EH (cell line): Measurements from ENCODE around the gene MAGEB6B.
"Not testable (repeated sequence)": the region's sequence is repeated elsewhere in the genome, so short reads cannot be mapped to it uniquely, and the experiment has no call there.

Experiments
- DNase-seq: peaks from one replicate; pipeline ENCODE4 v3.0.0-alpha.2; 2015; ENCODE audit warnings: low read depth

MAGEB6B gene, protein sequence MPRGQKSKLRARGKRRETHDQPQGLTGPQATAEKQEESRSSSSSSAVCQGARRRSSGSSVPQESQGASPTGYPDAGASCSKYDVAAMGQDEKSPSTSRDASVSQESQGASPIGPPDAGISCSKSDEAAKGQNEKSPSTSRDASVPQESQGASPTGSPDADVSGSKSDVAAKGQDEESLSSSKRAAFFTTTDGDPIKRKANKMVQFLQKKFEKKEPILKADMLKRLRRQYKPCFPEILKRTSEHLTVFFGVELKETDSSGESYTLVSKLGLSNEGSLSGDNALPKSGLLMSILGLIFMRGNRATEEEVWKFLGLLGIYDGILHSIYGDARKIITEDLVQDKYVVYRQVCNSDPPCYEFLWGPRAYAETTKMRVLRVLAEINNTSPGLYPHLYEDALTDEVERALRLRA

GRCh38 chrX:26160301-26160700 is at the start of gene MAGEB6B:
Gene MAGEB6B, plus strand, starts transcription at chrX:26160601. Its CDS starts 0 bp downstream, at chrX:26160601.
- no peak for DNase-seq

DNA sequence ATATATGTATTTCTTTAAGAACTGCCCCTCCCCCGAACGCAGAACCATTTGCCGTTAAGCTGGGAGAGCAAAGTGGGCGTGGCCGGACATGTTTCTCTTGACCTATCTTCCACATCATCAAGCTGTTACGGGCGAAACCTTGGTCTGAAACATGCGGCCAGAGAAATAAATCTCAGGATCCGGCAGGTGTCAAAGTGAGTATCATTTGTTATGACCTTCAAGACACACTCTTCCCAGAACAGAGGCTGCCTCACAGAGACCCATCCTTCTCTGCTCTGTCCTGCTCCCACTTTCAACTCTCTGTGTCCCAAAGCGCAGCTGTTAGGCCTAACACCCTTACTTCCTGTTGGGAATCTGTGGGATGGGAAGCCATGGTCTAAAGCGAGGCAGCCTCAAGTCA is 22.1 kb upstream of the MAGEB6B start, which contains the start of gene MAGEB18:
TSS of gene MAGEB18 (plus strand) at position 70 of the 400 bp plus-strand sequence. CDS start 643 bp downstream, outside the sequence.
- no peak for DNase-seq

DNA sequence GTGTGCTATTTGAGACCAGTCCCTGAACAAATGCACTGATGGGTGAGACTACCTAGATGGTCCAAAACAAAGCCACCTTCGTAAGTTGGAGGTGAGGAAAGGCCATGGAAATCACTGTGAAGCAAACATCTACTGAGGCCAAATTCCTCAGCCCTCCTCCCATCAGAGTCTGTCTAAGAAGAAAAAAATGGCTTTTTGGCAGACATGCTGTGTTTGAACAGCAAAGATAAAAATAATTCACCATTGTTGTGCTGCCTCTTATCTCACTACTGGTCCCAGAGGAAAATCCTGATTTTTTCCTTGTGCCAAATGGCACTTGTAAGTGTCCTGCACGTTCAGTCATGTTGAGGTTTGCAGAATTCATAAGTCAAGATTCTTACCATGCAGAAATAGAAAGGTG is 14.4 kb upstream of the MAGEB6B start:
- no peak for DNase-seq

- no peak for DNase-seq
Observed at GRCh38 chrX:26192204-26192603, 31.8 kb downstream of the MAGEB6B start, which contains the start of gene MAGEB6. Gene MAGEB6, plus strand, starts transcription at chrX:26192440. Its CDS starts 1,407 bp downstream, at chrX:26193847.

DNA sequence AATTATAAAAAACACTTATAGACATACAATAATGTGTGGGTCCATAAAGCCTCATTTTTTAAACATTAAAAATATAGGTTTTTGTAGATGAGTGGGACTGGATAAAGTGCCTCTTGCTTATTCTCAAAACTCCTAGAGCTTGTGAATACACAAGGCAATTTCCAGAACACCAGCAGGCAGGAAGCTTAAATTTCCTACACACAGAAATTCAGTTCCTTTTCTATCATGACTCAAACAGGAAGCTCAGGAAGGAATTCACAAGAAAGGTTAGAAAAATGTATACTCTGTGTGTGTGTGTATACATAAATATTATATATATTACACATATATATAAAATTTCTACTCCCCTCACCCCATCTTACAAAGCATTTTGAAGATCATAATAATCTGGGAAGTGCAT is 43.2 kb downstream of the MAGEB6B start:
- no peak for DNase-seq

- not testable (repeated sequence) for DNase-seq
Observed at GRCh38 chrX:26204717-26205116, 44.3 kb downstream of the MAGEB6B start.

DNA sequence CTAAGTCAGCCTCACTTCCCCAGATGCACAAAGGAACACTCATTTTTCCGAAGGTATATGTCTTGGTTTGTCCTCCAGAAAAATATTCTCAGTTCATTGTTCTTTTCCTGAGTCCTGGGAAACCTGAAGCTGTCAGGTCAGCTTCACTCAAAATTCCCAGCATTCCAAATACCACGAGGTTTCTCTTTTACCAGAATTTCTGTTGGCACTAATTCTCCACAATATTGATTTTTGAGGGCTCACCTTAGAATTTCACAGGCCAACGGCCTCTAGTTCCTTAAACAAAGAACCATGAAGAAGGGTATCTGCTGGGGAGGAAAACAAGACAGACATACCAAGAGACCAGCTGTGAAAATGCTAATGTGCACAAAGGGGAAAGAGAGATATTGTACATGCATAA is 47.6 kb downstream of the MAGEB6B start:
- DNase-seq: no peak
